Fibroblast of the aortic adventitia (primary cell): Measurements from ENCODE around the gene ERFL. TPM values are rescaled to one million over a fixed set of nuclear protein-coding genes. Genes with fewer than 3 reads are reported as not detected.

ENCODE experiments used
- DNase-seq: peaks from one replicate; pipeline ENCODE4 v3.0.0-alpha.2; 2010; ENCODE audit warnings: low read depth
- H3K4me3 ChIP-seq: 2 replicates; pipeline ENCODE4 v1.5.1; 2011; ENCODE audit warnings: low read depth, mild to moderate bottlenecking, control low read depth, low read length, moderate library complexity
- total RNA-seq: library from RNA; depleted of rRNA; stranded (reverse); fragments of >200 nt; gene quantifications from 2 replicates; pipeline ENCODE4 v1.2.3, GENCODE V29; 2012; ENCODE audit warnings: low replicate concordance
- TF ChIP-seq, protein P1 (sequence below): IDR thresholded peaks from 2 replicates; pipeline ENCODE4 v1.5.1; 2011; ENCODE audit warnings: mild to moderate bottlenecking, low read length, control low read depth, inconsistent platforms; ENCODE audit not compliant: insufficient read depth

The ERFL gene
- total RNA-seq, 1 donor: not detected

DNA sequence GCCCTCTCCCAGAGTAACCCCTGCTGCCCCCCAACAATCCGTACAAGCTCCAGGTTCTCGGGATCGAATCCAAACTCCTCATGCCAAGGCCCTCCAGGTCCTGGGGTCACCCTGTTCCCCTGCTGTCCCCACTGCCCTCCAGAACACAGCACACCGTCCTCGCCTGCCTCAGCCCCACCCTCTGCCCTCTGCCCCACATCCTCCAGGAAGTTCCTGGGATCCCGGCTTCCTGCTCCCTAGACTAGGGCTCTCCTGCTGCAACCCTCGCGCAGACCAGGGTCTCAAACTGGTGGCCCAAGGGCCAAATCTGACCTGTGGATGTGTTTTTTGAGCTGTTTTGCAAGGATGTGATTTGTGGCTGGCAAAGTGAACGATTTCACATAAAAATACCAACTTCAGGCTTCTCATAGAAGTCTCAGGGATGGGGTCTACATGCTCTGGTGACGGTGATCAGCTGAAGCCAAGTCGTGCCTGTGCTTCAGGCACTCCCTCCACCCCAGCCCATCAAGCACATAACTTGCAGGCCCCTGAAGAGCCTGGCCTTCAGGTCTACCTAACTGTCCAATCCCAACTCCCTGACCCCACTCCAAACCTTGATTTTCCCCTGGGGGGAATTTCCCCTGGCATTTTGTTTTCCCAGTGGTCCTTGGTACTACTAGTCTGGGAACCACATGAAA lies 29.1 kb upstream of the ERFL start:
- no peak overlapping the region for H3K4me3 ChIP-seq
- DNase-seq: no peak
- TF ChIP-seq, protein P1, sequence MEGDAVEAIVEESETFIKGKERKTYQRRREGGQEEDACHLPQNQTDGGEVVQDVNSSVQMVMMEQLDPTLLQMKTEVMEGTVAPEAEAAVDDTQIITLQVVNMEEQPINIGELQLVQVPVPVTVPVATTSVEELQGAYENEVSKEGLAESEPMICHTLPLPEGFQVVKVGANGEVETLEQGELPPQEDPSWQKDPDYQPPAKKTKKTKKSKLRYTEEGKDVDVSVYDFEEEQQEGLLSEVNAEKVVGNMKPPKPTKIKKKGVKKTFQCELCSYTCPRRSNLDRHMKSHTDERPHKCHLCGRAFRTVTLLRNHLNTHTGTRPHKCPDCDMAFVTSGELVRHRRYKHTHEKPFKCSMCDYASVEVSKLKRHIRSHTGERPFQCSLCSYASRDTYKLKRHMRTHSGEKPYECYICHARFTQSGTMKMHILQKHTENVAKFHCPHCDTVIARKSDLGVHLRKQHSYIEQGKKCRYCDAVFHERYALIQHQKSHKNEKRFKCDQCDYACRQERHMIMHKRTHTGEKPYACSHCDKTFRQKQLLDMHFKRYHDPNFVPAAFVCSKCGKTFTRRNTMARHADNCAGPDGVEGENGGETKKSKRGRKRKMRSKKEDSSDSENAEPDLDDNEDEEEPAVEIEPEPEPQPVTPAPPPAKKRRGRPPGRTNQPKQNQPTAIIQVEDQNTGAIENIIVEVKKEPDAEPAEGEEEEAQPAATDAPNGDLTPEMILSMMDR: no peak

DNA sequence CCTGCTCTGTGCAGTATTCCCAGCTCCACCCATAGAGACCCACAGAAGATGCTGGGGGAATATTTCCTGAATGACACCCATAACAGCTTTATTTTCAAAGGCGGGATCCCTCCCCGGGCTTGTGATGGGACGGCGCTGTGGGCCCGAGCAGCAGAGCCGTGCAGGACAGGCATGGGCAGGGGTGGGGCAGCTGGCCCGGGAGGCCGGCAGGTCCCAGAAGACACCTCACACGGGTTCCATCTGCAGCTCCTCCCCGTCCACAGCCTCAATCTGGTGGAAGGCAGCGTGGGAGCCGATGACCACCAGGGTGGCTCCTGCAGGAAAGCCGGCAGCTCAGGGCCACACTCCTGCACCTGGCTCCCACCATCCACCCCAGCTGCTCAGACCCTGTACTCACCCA lies 28.4 kb upstream of the ERFL start:
- H3K4me3 ChIP-seq: no peak overlapping the region
- no peak for DNase-seq
- TF ChIP-seq, protein P1: no peak

DNA sequence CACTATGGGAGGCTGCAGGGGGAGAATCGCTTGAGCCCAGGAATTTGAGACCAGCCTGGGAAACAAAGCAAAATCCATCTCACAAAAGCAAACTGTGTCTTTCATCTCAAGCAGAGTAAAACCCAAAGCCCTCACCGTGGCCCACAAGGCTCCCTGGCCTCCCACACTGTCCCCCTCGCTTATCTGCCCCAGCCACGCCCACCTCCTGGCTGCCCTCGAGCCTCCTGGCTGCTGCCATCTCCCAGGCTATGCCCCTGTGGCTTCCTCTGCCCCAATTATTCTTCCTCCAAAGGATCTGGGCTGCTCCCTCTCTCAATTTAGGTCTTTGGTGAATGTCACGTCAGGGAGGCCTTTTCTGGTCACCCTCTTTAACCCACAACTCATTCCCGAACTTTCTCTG lies 27.3 kb upstream of the ERFL start:
- H3K4me3 ChIP-seq: no peak overlapping the region
- TF ChIP-seq, protein P1: no peak
- no peak for DNase-seq

DNA sequence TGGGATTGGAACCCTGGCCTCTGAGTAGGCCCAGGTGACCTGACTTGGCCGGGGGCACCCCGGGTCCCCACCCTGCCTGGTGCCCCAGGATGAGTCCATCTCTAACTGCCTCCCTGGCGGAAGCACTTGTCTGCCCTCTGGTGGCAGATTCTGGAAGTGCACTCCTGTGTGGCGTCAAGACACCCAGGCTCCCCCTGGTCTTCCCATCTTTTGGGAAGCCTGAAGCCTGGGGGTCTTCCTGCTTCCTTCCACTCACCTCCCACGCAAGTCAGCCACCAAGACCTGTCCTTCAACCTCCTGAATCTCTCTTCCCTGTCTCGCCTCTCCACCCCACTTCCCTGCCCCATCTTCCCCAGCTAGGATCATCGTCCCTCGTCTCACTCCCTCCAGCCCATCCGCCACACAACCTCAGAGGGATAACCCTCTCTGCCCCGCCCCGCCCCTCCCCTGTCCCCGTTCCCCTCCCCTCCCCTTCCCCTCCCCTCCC lies 23.5 kb upstream of the ERFL start:
- no peak overlapping the region for H3K4me3 ChIP-seq
- peak; percentile 75 for DNase-seq
- TF ChIP-seq, protein P1: peak; percentile 99

DNA sequence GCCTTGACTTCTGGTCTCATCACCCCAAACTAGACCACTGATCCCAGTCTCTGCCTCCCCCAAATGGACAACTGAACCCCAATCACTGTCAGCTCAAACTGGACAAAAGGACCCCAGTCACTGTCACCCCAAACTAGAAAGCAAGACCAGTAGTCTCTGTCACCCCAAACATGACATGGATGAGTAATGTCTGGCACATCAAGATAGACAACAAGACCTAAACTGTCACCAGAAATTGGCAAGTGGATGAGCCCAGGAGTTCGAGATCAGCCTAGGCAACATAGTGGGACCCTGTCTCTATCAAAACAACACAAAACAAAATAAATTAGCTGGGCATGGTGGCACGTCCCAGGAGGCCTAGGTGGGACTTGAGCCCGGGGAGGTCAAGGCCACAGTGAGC lies 18.8 kb upstream of the ERFL start:
- no peak overlapping the region for H3K4me3 ChIP-seq
- DNase-seq: no peak
- TF ChIP-seq, protein P1: no peak

DNA sequence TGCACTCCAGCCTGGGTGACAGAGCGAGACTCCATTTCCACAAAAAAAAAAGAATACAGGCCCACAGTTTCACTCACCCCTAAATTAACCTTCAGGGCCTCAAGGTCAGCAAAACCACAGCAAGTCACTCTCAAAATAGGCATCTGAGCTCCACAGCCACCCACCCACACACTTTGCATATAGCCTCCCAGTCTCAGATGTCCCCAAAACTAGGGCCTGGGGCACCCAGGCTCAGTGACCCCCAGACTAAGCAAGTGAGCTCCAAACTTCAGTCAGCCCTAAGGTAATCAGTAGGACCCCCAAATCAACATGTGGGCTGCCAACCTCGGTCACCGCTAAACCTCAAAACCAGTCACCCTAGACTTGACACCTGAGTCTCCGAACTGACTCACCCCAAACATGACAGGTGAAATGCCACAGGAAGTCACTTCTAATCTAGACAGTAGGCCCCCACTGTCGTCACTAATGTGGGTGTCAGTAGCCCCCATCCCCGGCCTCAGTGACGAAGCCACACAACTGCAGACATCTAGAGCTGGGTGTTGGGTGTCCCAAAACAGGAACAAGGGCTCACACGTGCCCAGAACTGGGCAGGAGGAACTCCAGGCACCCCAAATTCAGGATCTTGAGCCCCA lies 17.0 kb upstream of the ERFL start:
- TF ChIP-seq, protein P1: no peak
- H3K4me3 ChIP-seq: no peak overlapping the region
- DNase-seq: no peak
